Measurements from ENCODE around the gene CACNG5. TPM values are rescaled to one million over a fixed set of nuclear protein-coding genes. Genes with fewer than 3 reads are reported as not detected.

The CACNG5 gene, protein sequence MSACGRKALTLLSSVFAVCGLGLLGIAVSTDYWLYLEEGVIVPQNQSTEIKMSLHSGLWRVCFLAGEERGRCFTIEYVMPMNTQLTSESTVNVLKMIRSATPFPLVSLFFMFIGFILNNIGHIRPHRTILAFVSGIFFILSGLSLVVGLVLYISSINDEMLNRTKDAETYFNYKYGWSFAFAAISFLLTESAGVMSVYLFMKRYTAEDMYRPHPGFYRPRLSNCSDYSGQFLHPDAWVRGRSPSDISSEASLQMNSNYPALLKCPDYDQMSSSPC
- not detected in 2 replicates for total RNA-seq
- long read RNA-seq, result 0 reads

DNA sequence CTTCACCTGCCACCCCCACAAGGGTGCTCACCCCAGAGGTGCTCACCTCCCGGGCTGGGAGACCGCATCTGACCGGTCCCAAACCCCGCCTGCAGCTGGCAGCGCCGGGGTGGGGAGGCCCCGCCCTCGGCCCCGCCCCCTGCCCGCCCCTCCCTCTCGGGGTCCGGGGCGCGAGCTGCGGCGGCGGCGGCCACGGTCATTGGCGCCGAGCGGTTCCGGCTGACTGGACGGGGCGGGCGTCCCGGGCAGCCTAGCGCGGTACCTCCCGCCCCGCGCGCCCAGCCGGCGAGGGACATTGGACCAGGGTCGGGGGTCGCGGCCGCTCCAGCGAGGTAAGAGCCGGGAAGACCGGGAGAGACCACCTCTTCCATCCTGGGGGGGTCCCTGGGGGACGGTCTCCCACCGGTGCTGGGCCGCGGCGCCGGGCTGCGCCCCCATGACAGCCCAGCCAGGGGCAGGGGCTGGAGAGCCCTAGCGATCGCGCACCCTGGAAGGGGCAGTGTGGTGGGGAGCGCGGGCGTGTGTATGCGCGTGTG, at the start of gene CACNG5:
TSS of gene CACNG5 (plus strand) at position 199 of the 536 bp plus-strand sequence. CDS start 42,216 bp downstream, outside the sequence.
- Mint-ChIP-seq H3K27me3 (ENCODE audit: unreplicated experiment) (peaks cover 51% of the 10 kb centered on the region), H3K36me3 (ENCODE audit: unreplicated experiment) (no peaks in the 10 kb centered on the region), H3K9me3 (ENCODE audit: unreplicated experiment) (no peaks in the 10 kb centered on the region), H3K4me1 (ENCODE audit: unreplicated experiment) (peaks cover 2% of the 10 kb centered on the region), H3K4me3 (ENCODE audit: unreplicated experiment) (no peak within 1 kb of the TSS), H3K27ac (ENCODE audit: unreplicated experiment) (no peak within 1 kb of the TSS)
- no peak for DNase-seq (ENCODE audit: extremely low spot score, unreplicated experiment)
- TF ChIP-seq, protein P1, sequence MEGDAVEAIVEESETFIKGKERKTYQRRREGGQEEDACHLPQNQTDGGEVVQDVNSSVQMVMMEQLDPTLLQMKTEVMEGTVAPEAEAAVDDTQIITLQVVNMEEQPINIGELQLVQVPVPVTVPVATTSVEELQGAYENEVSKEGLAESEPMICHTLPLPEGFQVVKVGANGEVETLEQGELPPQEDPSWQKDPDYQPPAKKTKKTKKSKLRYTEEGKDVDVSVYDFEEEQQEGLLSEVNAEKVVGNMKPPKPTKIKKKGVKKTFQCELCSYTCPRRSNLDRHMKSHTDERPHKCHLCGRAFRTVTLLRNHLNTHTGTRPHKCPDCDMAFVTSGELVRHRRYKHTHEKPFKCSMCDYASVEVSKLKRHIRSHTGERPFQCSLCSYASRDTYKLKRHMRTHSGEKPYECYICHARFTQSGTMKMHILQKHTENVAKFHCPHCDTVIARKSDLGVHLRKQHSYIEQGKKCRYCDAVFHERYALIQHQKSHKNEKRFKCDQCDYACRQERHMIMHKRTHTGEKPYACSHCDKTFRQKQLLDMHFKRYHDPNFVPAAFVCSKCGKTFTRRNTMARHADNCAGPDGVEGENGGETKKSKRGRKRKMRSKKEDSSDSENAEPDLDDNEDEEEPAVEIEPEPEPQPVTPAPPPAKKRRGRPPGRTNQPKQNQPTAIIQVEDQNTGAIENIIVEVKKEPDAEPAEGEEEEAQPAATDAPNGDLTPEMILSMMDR (IDR thresholded peaks at IDR 0.05), result no peak

DNA sequence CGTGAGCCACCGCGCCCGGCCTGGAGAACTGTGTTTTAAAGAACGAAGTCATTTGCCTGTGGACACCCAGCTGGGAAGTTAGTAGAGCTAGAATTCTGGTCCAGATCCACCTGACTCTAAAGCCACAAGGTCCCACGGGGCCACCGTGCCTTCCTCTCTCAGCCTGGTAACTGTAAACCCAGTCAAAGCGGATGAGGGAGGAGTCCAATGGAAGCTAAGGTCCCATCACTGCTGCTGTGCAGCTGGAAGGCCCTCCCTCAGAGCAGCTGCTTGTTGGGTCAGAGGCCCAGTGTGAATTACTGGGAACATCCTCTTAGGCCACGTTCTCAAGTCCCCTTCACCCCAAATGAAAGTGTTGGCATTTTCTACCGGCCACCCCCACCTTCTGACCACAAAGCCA, 48.8 kb upstream of the CACNG5 start:
- Mint-ChIP-seq H3K27ac (ENCODE audit: unreplicated experiment) (no peak overlapping the region), H3K4me3 (ENCODE audit: unreplicated experiment) (no peak overlapping the region), H3K27me3 (ENCODE audit: unreplicated experiment) (no peaks in the 10 kb centered on the region), H3K36me3 (ENCODE audit: unreplicated experiment) (peaks cover 36% of the 10 kb centered on the region), H3K9me3 (ENCODE audit: unreplicated experiment) (no peaks in the 10 kb centered on the region), H3K4me1 (ENCODE audit: unreplicated experiment) (peaks cover 2% of the 10 kb centered on the region)
- TF ChIP-seq, protein P1 (IDR thresholded peaks at IDR 0.05), result no peak
- DNase-seq (ENCODE audit: extremely low spot score, unreplicated experiment), result no peak

DNA sequence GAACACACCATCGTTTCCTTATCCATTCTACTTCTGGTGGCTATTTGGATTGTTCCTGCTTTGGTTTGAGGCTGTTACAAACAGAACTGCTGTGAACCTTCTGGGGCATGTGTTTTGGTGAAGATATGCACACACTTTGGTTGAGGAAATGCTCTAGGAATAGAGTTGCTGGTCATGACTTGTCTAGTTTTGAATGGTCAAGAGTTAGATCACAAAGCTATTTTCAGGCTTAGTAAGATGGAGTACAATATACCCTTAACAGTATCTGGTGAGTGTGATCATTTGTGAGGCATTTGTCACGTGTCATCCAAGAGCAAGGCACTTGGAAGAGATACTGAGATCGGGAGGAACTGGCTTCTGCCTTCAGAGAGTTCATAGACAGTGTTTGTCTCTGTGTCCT, 47.0 kb upstream of the CACNG5 start:
- H3K36me3 Mint-ChIP-seq (ENCODE audit: unreplicated experiment), result peaks cover 50% of the 10 kb centered on the region
- no peak overlapping the region for H3K4me3 Mint-ChIP-seq (ENCODE audit: unreplicated experiment)
- H3K27ac Mint-ChIP-seq (ENCODE audit: unreplicated experiment), result no peak overlapping the region
- H3K9me3 Mint-ChIP-seq (ENCODE audit: unreplicated experiment), result no peaks in the 10 kb centered on the region
- no peak for DNase-seq (ENCODE audit: extremely low spot score, unreplicated experiment)
- TF ChIP-seq, protein P1 (IDR thresholded peaks at IDR 0.05), result no peak
- H3K4me1 Mint-ChIP-seq (ENCODE audit: unreplicated experiment), result peaks cover 2% of the 10 kb centered on the region
- no peaks in the 10 kb centered on the region for H3K27me3 Mint-ChIP-seq (ENCODE audit: unreplicated experiment)

DNA sequence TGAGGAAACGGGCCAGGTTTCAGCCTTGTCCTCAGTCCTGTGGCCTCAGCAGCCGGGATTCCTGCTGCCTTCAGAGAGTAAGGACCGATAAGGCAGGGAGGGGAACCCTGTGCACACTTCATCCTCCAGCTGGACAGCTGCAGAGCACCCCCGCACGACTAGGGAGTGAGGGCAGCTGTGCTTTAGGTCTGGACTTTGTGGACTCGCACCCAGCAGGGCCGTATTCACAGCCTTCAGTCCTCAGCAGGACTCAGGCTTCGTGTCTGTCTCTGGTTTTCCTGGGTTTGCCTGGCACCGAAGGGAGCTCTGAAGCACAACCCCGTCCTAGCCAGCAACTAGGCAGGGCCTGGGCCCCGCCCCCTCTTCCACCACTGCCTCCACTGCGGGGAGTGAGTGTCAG, 45.8 kb upstream of the CACNG5 start:
- Mint-ChIP-seq H3K27me3 (ENCODE audit: unreplicated experiment) (no peaks in the 10 kb centered on the region), H3K27ac (ENCODE audit: unreplicated experiment) (no peak overlapping the region), H3K36me3 (ENCODE audit: unreplicated experiment) (peaks cover 56% of the 10 kb centered on the region), H3K4me1 (ENCODE audit: unreplicated experiment) (peaks cover 2% of the 10 kb centered on the region), H3K9me3 (ENCODE audit: unreplicated experiment) (no peaks in the 10 kb centered on the region), H3K4me3 (ENCODE audit: unreplicated experiment) (no peak overlapping the region)
- DNase-seq (ENCODE audit: extremely low spot score, unreplicated experiment), result no peak
- TF ChIP-seq, protein P1 (IDR thresholded peaks at IDR 0.05), result no peak

DNA sequence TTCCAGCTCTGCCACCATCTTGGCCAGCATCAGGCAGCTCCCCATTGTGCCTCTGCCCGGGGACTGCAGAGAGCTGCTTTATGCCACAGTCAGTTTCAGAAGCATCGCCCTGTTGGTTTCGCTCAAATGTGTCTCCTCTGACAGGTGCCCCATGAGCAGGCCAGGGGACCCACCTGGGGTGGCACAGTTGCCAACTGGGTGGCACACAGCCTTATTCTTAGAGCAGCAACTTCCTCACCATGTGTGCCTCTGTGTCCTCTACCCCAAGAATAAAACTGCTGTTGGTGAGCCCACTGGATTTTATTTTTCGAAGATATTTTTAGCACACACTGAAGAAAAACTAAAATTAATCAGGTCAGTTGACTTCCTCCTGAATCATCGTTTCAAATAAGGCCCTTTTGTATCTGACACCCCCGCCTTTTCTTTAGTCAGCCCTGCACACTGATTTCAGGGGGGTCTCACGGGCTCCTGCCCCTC, 44.9 kb upstream of the CACNG5 start:
- Mint-ChIP-seq H3K9me3 (ENCODE audit: unreplicated experiment) (no peaks in the 10 kb centered on the region), H3K36me3 (ENCODE audit: unreplicated experiment) (peaks cover 54% of the 10 kb centered on the region), H3K4me1 (ENCODE audit: unreplicated experiment) (peaks cover 2% of the 10 kb centered on the region), H3K27me3 (ENCODE audit: unreplicated experiment) (no peaks in the 10 kb centered on the region), H3K27ac (ENCODE audit: unreplicated experiment) (no peak overlapping the region), H3K4me3 (ENCODE audit: unreplicated experiment) (no peak overlapping the region)
- TF ChIP-seq, protein P1 (IDR thresholded peaks at IDR 0.05), result no peak
- DNase-seq (ENCODE audit: extremely low spot score, unreplicated experiment), result no peak

Data from osteocyte (in vitro differentiated cells).